ENCODE data around the gene NOTUM. TPM values are rescaled to one million over a fixed set of nuclear protein-coding genes. Genes with fewer than 3 reads are reported as not detected.

NOTUM gene
- total RNA-seq, 4 donors from 2014 or later, result not detected

DNA sequence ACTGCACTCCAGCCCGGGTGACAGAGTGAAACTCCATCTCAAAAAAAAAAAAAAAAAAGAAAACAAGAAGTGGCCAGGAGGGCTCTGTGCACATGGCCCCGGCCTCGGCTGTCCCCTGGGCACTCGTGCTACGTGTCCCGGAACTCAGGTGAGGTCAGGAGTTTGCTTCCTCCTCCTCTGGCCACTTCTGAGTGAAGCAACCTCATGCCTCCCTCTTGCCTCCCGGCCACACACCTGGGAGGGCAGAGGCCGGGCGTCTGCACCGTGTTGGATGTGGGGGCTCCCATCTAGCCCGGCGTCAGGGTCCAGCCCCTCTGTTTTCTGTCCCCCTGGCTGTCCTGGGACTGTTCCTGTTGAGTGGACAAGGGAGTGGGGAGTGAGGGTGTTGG, 38.6 kb upstream of the NOTUM start:
- TF ChIP-seq, protein P1, sequence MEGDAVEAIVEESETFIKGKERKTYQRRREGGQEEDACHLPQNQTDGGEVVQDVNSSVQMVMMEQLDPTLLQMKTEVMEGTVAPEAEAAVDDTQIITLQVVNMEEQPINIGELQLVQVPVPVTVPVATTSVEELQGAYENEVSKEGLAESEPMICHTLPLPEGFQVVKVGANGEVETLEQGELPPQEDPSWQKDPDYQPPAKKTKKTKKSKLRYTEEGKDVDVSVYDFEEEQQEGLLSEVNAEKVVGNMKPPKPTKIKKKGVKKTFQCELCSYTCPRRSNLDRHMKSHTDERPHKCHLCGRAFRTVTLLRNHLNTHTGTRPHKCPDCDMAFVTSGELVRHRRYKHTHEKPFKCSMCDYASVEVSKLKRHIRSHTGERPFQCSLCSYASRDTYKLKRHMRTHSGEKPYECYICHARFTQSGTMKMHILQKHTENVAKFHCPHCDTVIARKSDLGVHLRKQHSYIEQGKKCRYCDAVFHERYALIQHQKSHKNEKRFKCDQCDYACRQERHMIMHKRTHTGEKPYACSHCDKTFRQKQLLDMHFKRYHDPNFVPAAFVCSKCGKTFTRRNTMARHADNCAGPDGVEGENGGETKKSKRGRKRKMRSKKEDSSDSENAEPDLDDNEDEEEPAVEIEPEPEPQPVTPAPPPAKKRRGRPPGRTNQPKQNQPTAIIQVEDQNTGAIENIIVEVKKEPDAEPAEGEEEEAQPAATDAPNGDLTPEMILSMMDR (IDR thresholded peaks at IDR 0.05; ENCODE audit: low read depth), result no peak

DNA sequence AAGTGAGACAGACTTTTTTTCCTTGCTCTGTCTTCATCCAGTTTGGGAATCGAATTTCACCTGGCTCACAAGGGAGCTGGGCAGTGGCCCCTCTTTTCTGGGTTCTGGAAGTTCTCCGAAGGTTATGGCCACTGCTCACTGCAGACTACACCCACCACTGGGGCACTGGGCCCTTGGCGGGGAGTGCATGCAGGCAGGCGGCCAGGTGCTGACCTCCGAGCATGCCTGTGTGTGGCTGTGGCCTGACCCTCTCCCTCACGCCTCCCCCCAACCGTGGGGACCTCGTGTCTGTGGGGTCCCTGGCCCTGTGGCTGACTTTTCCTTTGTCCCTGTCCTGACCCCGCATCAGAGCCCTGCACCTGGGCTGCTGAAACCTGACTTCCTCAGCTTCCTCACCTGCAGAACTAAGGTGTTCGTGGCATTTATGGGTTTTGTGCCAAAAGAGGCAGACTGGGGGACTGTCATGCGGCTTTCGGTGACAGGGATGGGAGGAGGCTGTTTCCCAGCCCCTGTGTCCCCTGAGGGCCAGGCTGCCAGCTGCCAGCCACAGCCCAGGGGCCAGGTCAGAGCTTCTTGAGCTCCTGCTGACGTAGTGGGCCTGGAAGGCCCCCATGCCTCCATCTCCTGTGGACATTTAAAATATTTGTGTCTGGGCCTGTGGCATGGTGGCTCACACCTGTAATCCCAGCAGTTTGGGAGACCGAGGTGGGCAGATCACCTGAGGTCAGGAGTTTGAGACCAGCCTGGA, 37.9 kb upstream of the NOTUM start:
- TF ChIP-seq, protein P1 (IDR thresholded peaks at IDR 0.05; ENCODE audit: low read depth), result no peak

DNA sequence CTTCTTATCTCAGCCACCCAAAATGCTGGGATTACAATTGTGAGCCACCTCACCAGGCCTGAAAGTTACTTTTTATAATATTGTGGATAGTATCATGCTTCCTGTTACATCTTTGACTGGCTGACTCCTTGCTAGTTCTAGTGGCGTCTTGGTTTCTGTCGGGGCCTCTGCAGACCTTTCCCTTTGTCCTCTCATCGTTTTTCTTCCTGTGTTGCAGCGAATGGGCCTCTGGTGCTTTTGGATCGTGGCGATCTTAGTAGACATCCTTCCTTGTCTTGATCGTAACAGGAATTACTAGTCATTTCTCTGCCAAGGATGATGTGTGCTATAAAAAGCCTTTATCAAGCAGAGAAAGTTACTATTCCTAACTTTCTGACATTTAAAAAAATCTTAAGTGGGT, 37.2 kb upstream of the NOTUM start:
- TF ChIP-seq, protein P1 (IDR thresholded peaks at IDR 0.05; ENCODE audit: low read depth), result no peak

DNA sequence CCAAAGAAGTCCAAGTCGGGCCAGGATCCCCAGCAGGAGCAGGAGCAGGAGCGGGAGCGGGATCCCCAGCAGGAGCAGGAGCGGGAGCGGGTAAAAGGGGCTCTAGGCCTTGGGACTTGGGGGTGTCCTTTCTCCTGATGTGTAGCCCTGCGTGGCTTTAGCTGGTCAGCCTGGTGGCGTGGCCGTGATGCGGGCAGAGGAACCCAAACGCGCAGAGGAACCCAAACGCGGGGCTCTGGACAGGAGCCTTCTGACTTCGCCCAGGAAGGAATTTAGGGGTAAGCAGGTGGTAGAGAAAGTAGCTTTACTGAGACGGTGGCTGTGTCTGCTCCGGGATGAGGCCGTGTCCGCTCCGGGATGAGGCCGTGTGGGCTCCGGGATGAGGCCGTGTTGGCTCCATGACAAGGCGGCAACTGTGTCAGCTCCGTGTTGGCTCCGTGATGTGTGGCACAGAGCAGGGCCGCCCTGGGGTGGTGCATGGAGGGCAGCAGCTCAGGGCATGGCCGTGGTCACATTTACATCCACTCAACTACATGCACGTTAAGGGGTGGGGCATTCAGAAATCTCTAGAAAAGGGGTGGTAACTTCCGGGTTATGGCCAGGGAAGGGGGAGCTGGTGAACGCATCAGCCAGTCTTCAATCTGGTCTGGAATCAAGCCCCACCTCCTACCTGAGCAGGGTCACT, 35.9 kb upstream of the NOTUM start:
- TF ChIP-seq, protein P1 (IDR thresholded peaks at IDR 0.05; ENCODE audit: low read depth), result no peak

DNA sequence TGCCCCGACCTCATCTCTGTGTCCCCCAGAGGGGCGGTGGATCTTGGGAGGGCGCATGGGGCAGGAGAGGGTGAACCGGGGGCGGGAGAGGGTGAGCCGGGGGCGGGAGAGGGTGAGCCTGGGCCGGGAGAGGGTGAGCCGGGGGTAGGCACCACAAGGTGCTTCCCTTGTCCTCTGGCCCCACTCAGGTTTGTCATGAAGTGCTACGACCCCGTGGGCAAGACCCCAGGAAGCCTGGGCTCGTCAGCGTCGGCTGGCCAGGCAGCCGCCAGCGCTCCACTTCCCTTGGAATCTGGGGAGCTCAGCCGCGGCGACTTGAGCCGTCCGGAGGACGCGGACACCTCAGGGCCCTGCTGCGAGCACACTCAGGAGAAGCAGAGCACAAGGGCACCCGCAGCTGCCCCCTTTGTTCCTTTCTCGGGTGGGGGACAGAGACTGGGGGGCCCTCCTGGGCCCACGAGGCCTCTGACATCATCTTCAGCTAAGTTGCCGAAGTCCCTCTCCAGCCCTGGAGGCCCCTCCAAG, 35.3 kb upstream of the NOTUM start:
- TF ChIP-seq, protein P1 (IDR thresholded peaks at IDR 0.05; ENCODE audit: low read depth), result no peak

DNA sequence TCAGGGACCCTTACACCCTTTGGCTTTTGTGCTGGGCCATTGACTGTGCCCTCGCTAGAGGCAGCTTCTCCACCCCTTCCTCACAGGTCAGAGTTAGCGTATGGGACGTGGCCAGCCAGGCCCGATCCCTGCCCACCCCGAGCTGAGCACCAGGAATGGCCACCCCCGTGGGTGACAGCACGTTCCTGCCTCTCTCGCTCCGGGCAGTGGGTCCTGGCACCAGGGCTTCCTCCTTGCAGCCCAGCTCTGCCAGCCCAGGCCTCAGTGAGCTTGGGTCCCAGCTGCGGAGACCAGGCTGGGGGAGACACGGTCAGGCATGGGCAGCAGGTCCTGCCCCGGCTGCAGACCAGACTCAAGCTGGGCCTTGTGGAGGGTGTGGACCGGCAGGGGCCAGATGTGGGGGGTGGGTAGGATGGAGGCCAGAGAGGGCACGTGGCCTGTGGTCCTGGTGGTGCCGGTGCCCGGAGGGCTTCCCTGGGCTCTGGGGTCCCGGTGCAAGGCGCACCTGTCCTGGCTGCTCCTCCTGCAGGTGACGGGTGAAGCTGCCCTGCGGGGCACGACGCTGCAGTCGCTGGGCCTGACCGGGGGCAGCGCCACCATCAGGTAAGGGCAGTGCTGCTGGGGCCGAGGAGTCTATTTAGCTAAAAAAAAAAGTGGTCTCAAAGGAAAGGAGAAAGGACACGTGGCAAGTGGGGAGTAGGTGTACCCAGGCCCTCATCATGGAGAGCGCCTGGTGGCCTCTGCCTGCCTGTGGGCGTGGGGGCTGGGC, 34.7 kb upstream of the NOTUM start:
- TF ChIP-seq, protein P1 (IDR thresholded peaks at IDR 0.05; ENCODE audit: low read depth), result no peak
